Mononuclear cell (primary cell): ENCODE measurements around the gene VCP. TPM values are rescaled to one million over a fixed set of nuclear protein-coding genes. Genes with fewer than 3 reads are reported as not detected.
A peak's percentile ranks its signal among the peaks of the same experiment; 100 is the strongest.

Experiments used
- H3K27me3 ChIP-seq: 2 replicates; pipeline ENCODE4 v1.6.0; 2011; ENCODE audit warnings: low read length, control low read depth; ENCODE audit not compliant: insufficient read depth
- H3K4me1 ChIP-seq: 2 replicates; pipeline ENCODE4 v1.5.1; 2011; ENCODE audit warnings: mild to moderate bottlenecking, low read length, control low read depth; ENCODE audit not compliant: insufficient read depth
- H3K4me3 ChIP-seq: 2 replicates; pipeline ENCODE4 v1.5.1; 2011; ENCODE audit warnings: mild to moderate bottlenecking, low read length, moderate library complexity
- H3K9me3 ChIP-seq: 2 replicates; pipeline ENCODE4 v1.5.1; 2011; ENCODE audit warnings: low read depth, mild to moderate bottlenecking, control low read depth, low read length
- total RNA-seq: library from RNA; depleted of rRNA; stranded (reverse); fragments of >200 nt; gene quantifications from one replicate; pipeline ENCODE4 v1.2.3, GENCODE V29; 2012

The VCP gene
- 166 TPM for total RNA-seq

GRCh38 chr9:35072461-35073278 is at the start of gene VCP:
Gene VCP, minus strand, starts transcription at chr9:35072625. Its CDS starts 272 bp downstream, at chr9:35072353.
- Histone ChIP-seq H3K27me3 (no peaks in the 10 kb centered on the region), H3K4me1 (peaks cover 47% of the 10 kb centered on the region), H3K9me3 (no peaks in the 10 kb centered on the region), H3K4me3 (peak within 1 kb of the TSS; percentile 93)

DNA sequence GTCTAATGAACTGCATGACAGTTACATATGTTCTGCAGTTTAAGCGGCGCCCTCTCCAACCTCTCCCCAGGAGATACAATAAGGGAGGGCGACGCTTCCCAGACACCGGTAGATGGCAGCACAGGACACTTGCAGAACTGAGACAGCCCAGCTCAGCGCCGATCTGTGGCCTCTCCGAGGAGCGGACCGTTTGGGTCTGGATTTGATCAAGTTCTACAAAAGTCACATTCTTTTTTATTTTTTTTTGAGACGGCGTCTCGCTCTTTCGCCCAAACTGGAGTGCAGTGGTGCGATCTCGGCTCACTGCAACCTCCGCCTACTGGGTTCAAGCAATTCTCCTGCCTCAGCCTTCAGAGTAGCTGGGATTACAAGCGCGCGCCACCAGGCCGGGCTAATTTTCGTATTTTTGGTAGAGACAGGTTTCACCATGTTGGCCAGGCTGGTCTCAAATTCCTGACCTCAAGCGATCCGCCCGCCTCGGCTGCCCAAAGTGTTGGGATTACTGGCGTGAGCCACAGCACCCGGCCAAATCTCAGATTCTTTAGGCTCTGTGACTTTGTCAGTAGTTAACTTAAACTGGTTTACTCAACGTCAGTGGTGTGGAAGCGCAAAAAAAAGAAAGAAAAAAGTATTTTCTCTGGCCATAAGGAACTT is 44.6 kb upstream of the VCP start:
- Histone ChIP-seq H3K4me3 (no peak overlapping the region), H3K4me1 (peaks cover 46% of the 10 kb centered on the region), H3K27me3 (no peaks in the 10 kb centered on the region), H3K9me3 (no peaks in the 10 kb centered on the region)

- Histone ChIP-seq H3K27me3 (no peaks in the 10 kb centered on the region), H3K4me1 (peaks cover 51% of the 10 kb centered on the region), H3K4me3 (peak overlapping the region; percentile 75), H3K9me3 (no peaks in the 10 kb centered on the region)
These were observed 44.1 kb upstream of the VCP start for GRCh38 chr9:35116539-35116897.

- Histone ChIP-seq H3K4me3 (peak within 1 kb of the TSS; percentile 75), H3K27me3 (no peaks in the 10 kb centered on the region), H3K4me1 (peaks cover 54% of the 10 kb centered on the region), H3K9me3 (no peaks in the 10 kb centered on the region)
These were observed 43.5 kb upstream of the VCP start, which contains the start of gene ATOSB for GRCh38 chr9:35115680-35116538. Gene ATOSB, minus strand, starts transcription at chr9:35115862. Its CDS starts 7,588 bp downstream, at chr9:35108274.

- Histone ChIP-seq H3K4me1 (peaks cover 63% of the 10 kb centered on the region), H3K9me3 (no peaks in the 10 kb centered on the region), H3K27me3 (no peaks in the 10 kb centered on the region), H3K4me3 (peak overlapping the region; percentile 75)
These were observed 42.6 kb upstream of the VCP start for GRCh38 chr9:35114840-35115628.

GRCh38 chr9:35114113-35114839 is 41.9 kb upstream of the VCP start:
- Histone ChIP-seq H3K27me3 (no peaks in the 10 kb centered on the region), H3K4me1 (peaks cover 71% of the 10 kb centered on the region), H3K4me3 (peak overlapping the region; percentile 75), H3K9me3 (no peaks in the 10 kb centered on the region)

DNA sequence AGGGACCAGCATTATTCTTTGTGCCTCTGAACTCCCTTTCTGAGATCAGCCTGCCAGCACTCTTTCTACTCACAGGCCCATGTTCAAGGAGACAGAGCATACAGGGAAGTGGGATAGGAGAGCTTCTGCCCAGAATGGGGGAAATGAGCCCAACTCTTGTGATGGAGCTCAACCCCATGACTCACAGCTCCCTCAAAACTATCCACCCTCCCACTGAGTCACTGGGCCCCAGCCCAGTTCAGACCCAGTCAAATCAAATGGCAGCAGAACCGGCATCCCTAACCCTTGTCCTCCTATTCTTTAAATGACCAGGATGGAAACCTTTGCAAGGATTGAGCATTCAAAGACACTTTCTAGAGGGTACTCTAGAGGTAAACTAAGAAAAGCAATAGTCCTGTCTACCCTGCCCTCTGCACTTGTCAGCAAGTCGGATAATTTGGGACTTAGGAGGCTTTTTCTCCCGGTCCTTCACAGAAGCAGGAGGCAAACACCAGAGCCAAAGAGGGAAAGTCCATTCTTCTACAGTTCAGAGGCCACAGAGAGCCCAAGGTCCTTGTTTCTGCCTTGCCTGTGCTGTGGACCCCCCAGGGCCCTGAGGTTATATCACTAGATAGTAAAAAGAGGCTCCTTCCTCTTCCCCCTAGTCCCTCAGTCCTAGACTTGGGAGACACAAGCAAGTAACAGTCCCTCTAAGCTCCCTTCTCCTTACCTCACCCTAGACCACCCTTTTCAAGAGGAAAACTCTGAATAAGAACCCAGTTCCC is 40.0 kb upstream of the VCP start:
- Histone ChIP-seq H3K4me1 (peaks cover 74% of the 10 kb centered on the region), H3K9me3 (no peaks in the 10 kb centered on the region), H3K4me3 (peak overlapping the region; percentile 28), H3K27me3 (no peaks in the 10 kb centered on the region)

- Histone ChIP-seq H3K27me3 (no peaks in the 10 kb centered on the region), H3K4me3 (peak overlapping the region; percentile 52), H3K4me1 (peaks cover 64% of the 10 kb centered on the region), H3K9me3 (no peaks in the 10 kb centered on the region)
These were observed 38.8 kb upstream of the VCP start for GRCh38 chr9:35111001-35111933.

DNA sequence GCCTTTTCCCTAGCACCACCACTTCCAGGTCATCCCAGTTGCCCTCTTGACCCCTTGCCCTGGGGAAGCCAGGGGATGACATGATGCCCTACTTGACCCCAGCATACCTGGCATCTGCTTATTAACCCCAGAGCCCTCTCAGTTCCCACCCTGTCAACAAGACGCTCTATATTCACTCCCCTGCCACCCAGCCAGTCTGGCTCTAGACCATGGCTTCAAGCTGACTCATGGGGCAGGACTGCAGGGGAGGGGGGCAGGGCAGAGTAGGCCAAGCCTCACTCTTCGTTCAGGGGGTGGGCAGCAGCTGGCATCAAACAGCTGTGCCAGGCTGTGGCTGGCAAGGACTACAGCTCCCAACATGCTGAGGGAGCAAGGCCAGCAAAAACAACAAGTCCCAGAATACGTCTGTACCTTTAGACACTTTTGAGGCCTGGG is 37.9 kb upstream of the VCP start:
- H3K4me3 ChIP-seq: no peak overlapping the region
- peaks cover 61% of the 10 kb centered on the region for H3K4me1 ChIP-seq
- no peaks in the 10 kb centered on the region for H3K9me3 ChIP-seq
- no peaks in the 10 kb centered on the region for H3K27me3 ChIP-seq

- Histone ChIP-seq H3K27me3 (no peaks in the 10 kb centered on the region), H3K9me3 (no peaks in the 10 kb centered on the region), H3K4me1 (peaks cover 48% of the 10 kb centered on the region), H3K4me3 (no peak overlapping the region)
These were observed 36.6 kb upstream of the VCP start for GRCh38 chr9:35108946-35109575.

DNA sequence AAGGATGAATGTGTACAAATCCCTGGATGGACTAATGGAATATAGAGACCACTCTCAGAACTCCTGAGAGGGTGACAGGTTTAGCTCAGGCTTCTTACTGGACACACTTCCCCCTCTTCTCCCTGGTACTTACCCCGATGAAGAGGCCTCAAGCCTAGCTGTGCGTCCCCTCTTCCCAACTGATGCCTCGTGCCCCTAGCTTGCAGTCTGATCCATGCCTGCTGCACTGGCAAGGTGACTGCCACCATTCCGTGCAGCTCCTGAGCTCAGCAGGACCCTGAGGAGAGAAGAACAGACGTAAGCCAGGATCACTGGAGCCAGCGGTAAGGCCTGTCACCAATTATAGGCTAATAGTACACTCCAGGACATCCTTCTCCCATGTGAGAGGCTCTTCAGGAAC is 36.0 kb upstream of the VCP start:
- peaks cover 48% of the 10 kb centered on the region for H3K4me1 ChIP-seq
- no peaks in the 10 kb centered on the region for H3K27me3 ChIP-seq
- no peaks in the 10 kb centered on the region for H3K9me3 ChIP-seq
- H3K4me3 ChIP-seq: no peak overlapping the region
